ENCODE results near the gene LHFPL4. TPM values are rescaled to one million over a fixed set of nuclear protein-coding genes. Genes with fewer than 3 reads are reported as not detected.

The LHFPL4 gene
- total and polyA plus RNA-seq, 4 donors, result 0.08 TPM; not detected in 3

GRCh38 chr3:9498781-9499180 is 54.8 kb downstream of the LHFPL4 start:
- DNase-seq (ENCODE audit: low spot score), result no peak
- H3K36me3 ChIP-seq (ENCODE audit: control insufficient read depth in 4 of 4, insufficient read depth in 3 of 4, low read depth in 1 of 4, low read length in 3 of 4), result no peaks in the 10 kb centered on the region
- WGBS, result 86% methylated on average over 6 of the region's 6 CpGs
- H3K4me3 ChIP-seq (ENCODE audit: low read depth in 1 of 3, low read length in 3 of 3), result no peak overlapping the region
- H3K9me3 ChIP-seq (ENCODE audit: control insufficient read depth in 4 of 4, low read length in 3 of 4), result no peaks in the 10 kb centered on the region
- no peak overlapping the region for H3K27ac ChIP-seq (ENCODE audit: low read depth in 1 of 2, low read length in 2 of 2)
- peaks cover 0 to 8% (median 2%) of the 10 kb centered on the region in 4 donors for H3K4me1 ChIP-seq (ENCODE audit: control insufficient read depth in 4 of 4, insufficient read depth in 4 of 4, low read length in 3 of 4)
- no peak overlapping the region for H3K9ac ChIP-seq (ENCODE audit: low read depth in 1 of 2, low read length in 2 of 2)
- TF ChIP-seq RXRA (IDR thresholded peaks at IDR 0.05), result no peak
- no peak for TF ChIP-seq EGR1 (IDR thresholded peaks at IDR 0.05; ENCODE audit: low read depth in 2 of 2)
- TF ChIP-seq FOXA2 (IDR thresholded peaks at IDR 0.05), result no peak
- TF ChIP-seq REST (IDR thresholded peaks at IDR 0.05), result no peak
- TF ChIP-seq, protein P1, sequence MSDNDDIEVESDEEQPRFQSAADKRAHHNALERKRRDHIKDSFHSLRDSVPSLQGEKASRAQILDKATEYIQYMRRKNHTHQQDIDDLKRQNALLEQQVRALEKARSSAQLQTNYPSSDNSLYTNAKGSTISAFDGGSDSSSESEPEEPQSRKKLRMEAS (IDR thresholded peaks at IDR 0.05), result no peak
- no peak for TF ChIP-seq RAD21 (IDR thresholded peaks at IDR 0.05)
- TF ChIP-seq NR2F2 (IDR thresholded peaks at IDR 0.05), result no peak
- TF ChIP-seq TAF1 (conservative IDR thresholded peaks at IDR 0.05), result no peak
- no peak for TF ChIP-seq HNF4A (conservative IDR thresholded peaks at IDR 0.05)
- no peak for TF ChIP-seq ATF3 (IDR thresholded peaks at IDR 0.05)
- TF ChIP-seq, protein P2, sequence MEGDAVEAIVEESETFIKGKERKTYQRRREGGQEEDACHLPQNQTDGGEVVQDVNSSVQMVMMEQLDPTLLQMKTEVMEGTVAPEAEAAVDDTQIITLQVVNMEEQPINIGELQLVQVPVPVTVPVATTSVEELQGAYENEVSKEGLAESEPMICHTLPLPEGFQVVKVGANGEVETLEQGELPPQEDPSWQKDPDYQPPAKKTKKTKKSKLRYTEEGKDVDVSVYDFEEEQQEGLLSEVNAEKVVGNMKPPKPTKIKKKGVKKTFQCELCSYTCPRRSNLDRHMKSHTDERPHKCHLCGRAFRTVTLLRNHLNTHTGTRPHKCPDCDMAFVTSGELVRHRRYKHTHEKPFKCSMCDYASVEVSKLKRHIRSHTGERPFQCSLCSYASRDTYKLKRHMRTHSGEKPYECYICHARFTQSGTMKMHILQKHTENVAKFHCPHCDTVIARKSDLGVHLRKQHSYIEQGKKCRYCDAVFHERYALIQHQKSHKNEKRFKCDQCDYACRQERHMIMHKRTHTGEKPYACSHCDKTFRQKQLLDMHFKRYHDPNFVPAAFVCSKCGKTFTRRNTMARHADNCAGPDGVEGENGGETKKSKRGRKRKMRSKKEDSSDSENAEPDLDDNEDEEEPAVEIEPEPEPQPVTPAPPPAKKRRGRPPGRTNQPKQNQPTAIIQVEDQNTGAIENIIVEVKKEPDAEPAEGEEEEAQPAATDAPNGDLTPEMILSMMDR (IDR thresholded peaks at IDR 0.05; ENCODE audit: low read depth, low read length, missing input control), result no peak
- TF ChIP-seq SP1 (IDR thresholded peaks at IDR 0.05), result no peak
- no peak for TF ChIP-seq JUND (IDR thresholded peaks at IDR 0.05)
- TF ChIP-seq HNF4G (IDR thresholded peaks at IDR 0.05), result no peak
- TF ChIP-seq, protein P3, sequence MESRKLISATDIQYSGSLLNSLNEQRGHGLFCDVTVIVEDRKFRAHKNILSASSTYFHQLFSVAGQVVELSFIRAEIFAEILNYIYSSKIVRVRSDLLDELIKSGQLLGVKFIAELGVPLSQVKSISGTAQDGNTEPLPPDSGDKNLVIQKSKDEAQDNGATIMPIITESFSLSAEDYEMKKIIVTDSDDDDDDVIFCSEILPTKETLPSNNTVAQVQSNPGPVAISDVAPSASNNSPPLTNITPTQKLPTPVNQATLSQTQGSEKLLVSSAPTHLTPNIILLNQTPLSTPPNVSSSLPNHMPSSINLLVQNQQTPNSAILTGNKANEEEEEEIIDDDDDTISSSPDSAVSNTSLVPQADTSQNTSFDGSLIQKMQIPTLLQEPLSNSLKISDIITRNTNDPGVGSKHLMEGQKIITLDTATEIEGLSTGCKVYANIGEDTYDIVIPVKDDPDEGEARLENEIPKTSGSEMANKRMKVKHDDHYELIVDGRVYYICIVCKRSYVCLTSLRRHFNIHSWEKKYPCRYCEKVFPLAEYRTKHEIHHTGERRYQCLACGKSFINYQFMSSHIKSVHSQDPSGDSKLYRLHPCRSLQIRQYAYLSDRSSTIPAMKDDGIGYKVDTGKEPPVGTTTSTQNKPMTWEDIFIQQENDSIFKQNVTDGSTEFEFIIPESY (IDR thresholded peaks at IDR 0.05), result no peak
- no peak for TF ChIP-seq GABPA (IDR thresholded peaks at IDR 0.05 in 1 of 2, conservative IDR thresholded peaks at IDR 0.05 in 1 of 2)
- TF ChIP-seq YY1 (IDR thresholded peaks at IDR 0.05), result no peak
- peaks cover 0 to 3% (median 0%) of the 10 kb centered on the region in 4 donors for H3K27me3 ChIP-seq (ENCODE audit: control insufficient read depth in 4 of 4, insufficient read depth in 4 of 4, low read length in 3 of 4)

Data from liver (tissue), 9 donors.